ENCODE results near the gene PPP1R11.

DNA sequence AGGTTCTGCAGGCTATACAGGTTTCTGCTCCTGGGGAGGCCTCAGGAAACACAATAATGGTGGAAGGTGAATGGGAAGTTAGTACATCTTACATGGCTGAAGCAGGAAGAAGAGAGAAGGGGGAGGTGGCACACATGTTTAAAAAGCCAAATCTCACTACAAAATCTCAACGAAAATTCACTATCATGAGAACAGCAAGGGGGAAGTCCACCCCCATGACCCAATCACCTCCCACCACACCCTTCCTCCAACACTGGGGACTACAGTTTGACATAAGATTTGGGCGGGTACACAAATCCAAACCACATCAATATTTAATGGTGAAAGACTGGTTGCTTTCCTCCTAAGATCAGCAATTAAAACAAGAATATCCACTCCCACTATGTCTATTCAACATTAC is 19.8 kb upstream of the PPP1R11 start:
- TF ChIP-seq, protein P1, sequence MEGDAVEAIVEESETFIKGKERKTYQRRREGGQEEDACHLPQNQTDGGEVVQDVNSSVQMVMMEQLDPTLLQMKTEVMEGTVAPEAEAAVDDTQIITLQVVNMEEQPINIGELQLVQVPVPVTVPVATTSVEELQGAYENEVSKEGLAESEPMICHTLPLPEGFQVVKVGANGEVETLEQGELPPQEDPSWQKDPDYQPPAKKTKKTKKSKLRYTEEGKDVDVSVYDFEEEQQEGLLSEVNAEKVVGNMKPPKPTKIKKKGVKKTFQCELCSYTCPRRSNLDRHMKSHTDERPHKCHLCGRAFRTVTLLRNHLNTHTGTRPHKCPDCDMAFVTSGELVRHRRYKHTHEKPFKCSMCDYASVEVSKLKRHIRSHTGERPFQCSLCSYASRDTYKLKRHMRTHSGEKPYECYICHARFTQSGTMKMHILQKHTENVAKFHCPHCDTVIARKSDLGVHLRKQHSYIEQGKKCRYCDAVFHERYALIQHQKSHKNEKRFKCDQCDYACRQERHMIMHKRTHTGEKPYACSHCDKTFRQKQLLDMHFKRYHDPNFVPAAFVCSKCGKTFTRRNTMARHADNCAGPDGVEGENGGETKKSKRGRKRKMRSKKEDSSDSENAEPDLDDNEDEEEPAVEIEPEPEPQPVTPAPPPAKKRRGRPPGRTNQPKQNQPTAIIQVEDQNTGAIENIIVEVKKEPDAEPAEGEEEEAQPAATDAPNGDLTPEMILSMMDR (conservative IDR thresholded peaks at IDR 0.05 in 1 of 2, IDR thresholded peaks at IDR 0.05 in 1 of 2; ENCODE audit: extremely low read depth in 1 of 2, insufficient read depth in 1 of 2, low read depth in 1 of 2, low read length in 2 of 2), result no peak
- TF ChIP-seq EZH2 (IDR thresholded peaks at IDR 0.05; ENCODE audit: borderline replicate concordance, low read length), result no peak

Data from mammary epithelial cell (primary cell).